ENCODE results near the gene CNOT6.

DNA sequence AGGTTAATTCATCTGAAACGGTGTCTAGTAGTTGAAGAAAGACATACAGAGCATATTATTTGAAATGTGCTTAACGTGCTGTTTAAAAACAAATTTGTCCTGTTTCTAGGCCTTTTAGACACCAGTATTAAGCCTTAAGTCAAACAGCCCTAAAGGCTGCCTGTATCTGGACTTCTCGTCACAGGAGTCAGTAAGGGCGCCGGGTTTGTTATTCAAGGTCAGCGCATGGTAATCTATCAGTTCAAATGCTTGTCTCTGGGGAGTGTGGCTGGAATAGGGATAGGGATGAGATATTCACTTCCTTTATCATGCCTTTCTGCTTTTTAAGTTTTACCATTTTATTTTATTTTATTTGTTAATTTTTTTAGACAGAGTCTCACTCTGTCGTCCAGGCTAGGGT lies 9.4 kb upstream of the CNOT6 start:
- TF ChIP-seq SIN3A (IDR thresholded peaks at IDR 0.05; ENCODE audit: borderline replicate concordance, insufficient read depth, low read length) = no peak
- no peak for TF ChIP-seq TAF1 (IDR thresholded peaks at IDR 0.05; ENCODE audit: borderline replicate concordance, insufficient read depth, low read length)
- no peak for TF ChIP-seq POLR2AphosphoS5 (IDR thresholded peaks at IDR 0.05; ENCODE audit: low read depth, low read length)
